Inflammatory macrophage treated with lipopolysaccharide for 4 hours (primary cell): ENCODE measurements around the gene FKRP.
"Not testable (repeated sequence)": the region's sequence is repeated elsewhere in the genome, so short reads cannot be mapped to it uniquely, and the experiment has no call there.

ENCODE experiments used
- DNase-seq: peaks from one replicate; pipeline ENCODE4 v3.0.0-alpha.2; 2020

Gene FKRP

GRCh38 chr19:46759817-46760333, 14.0 kb downstream of the FKRP start:
- DNase-seq = no peak

- DNase-seq = no peak
Measured at GRCh38 chr19:46760363-46760762, 14.5 kb downstream of the FKRP start.

- DNase-seq = peak; percentile 32
Measured at GRCh38 chr19:46760897-46761296, 15.0 kb downstream of the FKRP start.

GRCh38 chr19:46761418-46761831, 15.6 kb downstream of the FKRP start:
- DNase-seq = no peak

- no peak for DNase-seq
Measured at GRCh38 chr19:46762245-46762890, 16.5 kb downstream of the FKRP start.

GRCh38 chr19:46764817-46765291, 19.0 kb downstream of the FKRP start:
- DNase-seq = no peak

- DNase-seq = peak; percentile 61
Measured at GRCh38 chr19:46766569-46767317, 20.9 kb downstream of the FKRP start.

GRCh38 chr19:46768746-46769145, 22.9 kb downstream of the FKRP start:
- DNase-seq = not testable (repeated sequence)

- DNase-seq = no peak
Measured at GRCh38 chr19:46772170-46773017, 26.5 kb downstream of the FKRP start.

- no peak for DNase-seq
Measured at GRCh38 chr19:46773018-46773399, 27.2 kb downstream of the FKRP start.

- no peak for DNase-seq
Measured at GRCh38 chr19:46775642-46776258, 29.9 kb downstream of the FKRP start.

- no peak for DNase-seq
Measured at GRCh38 chr19:46776927-46777911, 31.4 kb downstream of the FKRP start.

GRCh38 chr19:46777956-46778645, 32.2 kb downstream of the FKRP start:
- DNase-seq = peak; percentile 60

- DNase-seq = no peak
Measured at GRCh38 chr19:46782355-46783019, 36.6 kb downstream of the FKRP start.

- no peak for DNase-seq
Measured at GRCh38 chr19:46783670-46784069, 37.8 kb downstream of the FKRP start.

GRCh38 chr19:46784262-46785053, 38.6 kb downstream of the FKRP start:
- peak; percentile 76 for DNase-seq

GRCh38 chr19:46785054-46785979, 39.5 kb downstream of the FKRP start:
- DNase-seq = no peak

GRCh38 chr19:46785980-46786235, 40.1 kb downstream of the FKRP start:
- no peak for DNase-seq
